Mononuclear cell (primary cell): ENCODE measurements around the gene PIGU. TPM values are rescaled to one million over a fixed set of nuclear protein-coding genes. Genes with fewer than 3 reads are reported as not detected.
"Not testable (repeated sequence)": the region's sequence is repeated elsewhere in the genome, so short reads cannot be mapped to it uniquely, and the experiment has no call there.

ENCODE experiments used
- H3K27me3 ChIP-seq: 2 replicates; pipeline ENCODE4 v1.6.0; 2011; ENCODE audit warnings: low read length, control low read depth; ENCODE audit not compliant: insufficient read depth
- H3K4me1 ChIP-seq: 2 replicates; pipeline ENCODE4 v1.5.1; 2011; ENCODE audit warnings: mild to moderate bottlenecking, low read length, control low read depth; ENCODE audit not compliant: insufficient read depth
- H3K4me3 ChIP-seq: 2 replicates; pipeline ENCODE4 v1.5.1; 2011; ENCODE audit warnings: mild to moderate bottlenecking, low read length, moderate library complexity
- H3K9me3 ChIP-seq: 2 replicates; pipeline ENCODE4 v1.5.1; 2011; ENCODE audit warnings: low read depth, mild to moderate bottlenecking, control low read depth, low read length
- total RNA-seq: library from RNA; depleted of rRNA; stranded (reverse); fragments of >200 nt; gene quantifications from one replicate; pipeline ENCODE4 v1.2.3, GENCODE V29; 2012

PIGU gene
- total RNA-seq, 1 donor, result 4.3 TPM

- no peaks in the 10 kb centered on the region for H3K9me3 ChIP-seq
- H3K27me3 ChIP-seq, result no peaks in the 10 kb centered on the region
- H3K4me1 ChIP-seq, result peaks cover 7% of the 10 kb centered on the region
These were observed 150.4 kb downstream of the PIGU start for GRCh38 chr20:34526466-34526865.

GRCh38 chr20:34525709-34526416 lies 151.0 kb downstream of the PIGU start:
- no peaks in the 10 kb centered on the region for H3K9me3 ChIP-seq
- H3K27me3 ChIP-seq, result no peaks in the 10 kb centered on the region
- peaks cover 7% of the 10 kb centered on the region for H3K4me1 ChIP-seq
- H3K4me3 ChIP-seq, result no peak overlapping the region

More at GRCh38 chr20:34526466-34526865, 150.4 kb downstream of the PIGU start:
- H3K4me3 ChIP-seq, result no peak overlapping the region

- no peaks in the 10 kb centered on the region for H3K27me3 ChIP-seq
- peaks cover 7% of the 10 kb centered on the region for H3K4me1 ChIP-seq
- no peaks in the 10 kb centered on the region for H3K9me3 ChIP-seq
- H3K4me3 ChIP-seq, result no peak overlapping the region
These were observed 151.6 kb downstream of the PIGU start for GRCh38 chr20:34525342-34525708.

- no peaks in the 10 kb centered on the region for H3K27me3 ChIP-seq
These were observed 152.5 kb downstream of the PIGU start for GRCh38 chr20:34524426-34524825.

GRCh38 chr20:34522969-34523871 lies 153.7 kb downstream of the PIGU start:
- Histone ChIP-seq H3K27me3 (no peaks in the 10 kb centered on the region), H3K4me3 (no peak overlapping the region), H3K9me3 (no peaks in the 10 kb centered on the region), H3K4me1 (peaks cover 8% of the 10 kb centered on the region)

More at GRCh38 chr20:34524426-34524825, 152.5 kb downstream of the PIGU start:
- Histone ChIP-seq H3K4me3 (no peak overlapping the region), H3K9me3 (no peaks in the 10 kb centered on the region), H3K4me1 (no peaks in the 10 kb centered on the region)

GRCh38 chr20:34519841-34520240 lies 157.1 kb downstream of the PIGU start:
- not testable (repeated sequence) for H3K9me3 ChIP-seq, H3K4me3 ChIP-seq, H3K27me3 ChIP-seq
- peaks cover 25% of the 10 kb centered on the region for H3K4me1 ChIP-seq

- H3K27me3 ChIP-seq, H3K4me3 ChIP-seq, H3K9me3 ChIP-seq: not testable (repeated sequence)
- peaks cover 26% of the 10 kb centered on the region for H3K4me1 ChIP-seq
These were observed 158.0 kb downstream of the PIGU start for GRCh38 chr20:34518863-34519262.

GRCh38 chr20:34517114-34517505 lies 159.8 kb downstream of the PIGU start:
- Histone ChIP-seq H3K9me3 (no peaks in the 10 kb centered on the region), H3K27me3 (no peaks in the 10 kb centered on the region), H3K4me3 (peak overlapping the region; percentile 82), H3K4me1 (peaks cover 26% of the 10 kb centered on the region)

GRCh38 chr20:34516247-34517113 lies 160.4 kb downstream of the PIGU start, which contains the start of gene DYNLRB1:
Gene DYNLRB1, plus strand, starts transcription at chr20:34516422. Its CDS starts 37 bp downstream, at chr20:34516459.
- peak within 1 kb of the TSS; percentile 82 for H3K4me3 ChIP-seq
- H3K4me1 ChIP-seq, result peaks cover 26% of the 10 kb centered on the region
- no peaks in the 10 kb centered on the region for H3K27me3 ChIP-seq
- no peaks in the 10 kb centered on the region for H3K9me3 ChIP-seq

- Histone ChIP-seq H3K4me3 (peak overlapping the region; percentile 82), H3K9me3 (no peaks in the 10 kb centered on the region), H3K27me3 (no peaks in the 10 kb centered on the region), H3K4me1 (peaks cover 26% of the 10 kb centered on the region)
These were observed 161.2 kb downstream of the PIGU start for GRCh38 chr20:34515484-34516246.

- Histone ChIP-seq H3K4me1 (peaks cover 26% of the 10 kb centered on the region), H3K4me3 (peak overlapping the region; percentile 82), H3K27me3 (no peaks in the 10 kb centered on the region), H3K9me3 (no peaks in the 10 kb centered on the region)
These were observed 161.9 kb downstream of the PIGU start for GRCh38 chr20:34514897-34515483.

- not testable (repeated sequence) for H3K27me3 ChIP-seq, H3K9me3 ChIP-seq, H3K4me3 ChIP-seq
- peaks cover 26% of the 10 kb centered on the region for H3K4me1 ChIP-seq
These were observed 162.9 kb downstream of the PIGU start for GRCh38 chr20:34514034-34514433.

- H3K4me1 ChIP-seq, result peaks cover 17% of the 10 kb centered on the region
- H3K27me3 ChIP-seq, result no peaks in the 10 kb centered on the region
- H3K4me3 ChIP-seq, result no peak overlapping the region
- H3K9me3 ChIP-seq, result no peaks in the 10 kb centered on the region
These were observed 163.9 kb downstream of the PIGU start for GRCh38 chr20:34512955-34513419.
